Measurements from ENCODE around the gene DUOXA1.
"Not testable (repeated sequence)": the region's sequence is repeated elsewhere in the genome, so short reads cannot be mapped to it uniquely, and the experiment has no call there.

DUOXA1 gene

GRCh38 chr15:45087513-45087912 is 42.2 kb downstream of the DUOXA1 start:
- no peak for DNase-seq

DNA sequence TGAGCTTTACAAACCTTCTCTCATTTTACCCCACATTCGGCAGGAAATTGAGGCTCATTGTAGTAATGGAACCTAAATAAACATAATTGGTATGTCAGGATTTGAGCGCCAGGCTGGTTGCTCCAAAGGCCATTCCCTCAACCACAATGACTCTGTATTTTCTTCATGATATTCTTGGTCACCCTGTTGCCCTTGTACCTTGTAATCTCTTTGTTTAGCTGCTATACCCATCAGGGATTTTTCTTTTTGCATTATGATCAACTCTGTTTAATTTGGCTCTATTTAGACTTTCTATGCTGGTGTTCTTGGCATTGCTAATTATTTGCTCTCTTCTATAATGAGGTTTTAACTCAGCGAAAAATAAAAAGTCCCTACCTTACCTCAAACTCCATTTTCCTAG is 45.5 kb downstream of the DUOXA1 start:
- no peak for DNase-seq

GRCh38 chr15:45083223-45083622 is 46.5 kb downstream of the DUOXA1 start:
- no peak for DNase-seq

- not testable (repeated sequence) for DNase-seq
These were observed 47.3 kb downstream of the DUOXA1 start for GRCh38 chr15:45082412-45082811.

- not testable (repeated sequence) for DNase-seq
These were observed 49.1 kb downstream of the DUOXA1 start for GRCh38 chr15:45080593-45080992.

GRCh38 chr15:45079628-45080246 is 49.9 kb downstream of the DUOXA1 start:
- not testable (repeated sequence) for DNase-seq

DNA sequence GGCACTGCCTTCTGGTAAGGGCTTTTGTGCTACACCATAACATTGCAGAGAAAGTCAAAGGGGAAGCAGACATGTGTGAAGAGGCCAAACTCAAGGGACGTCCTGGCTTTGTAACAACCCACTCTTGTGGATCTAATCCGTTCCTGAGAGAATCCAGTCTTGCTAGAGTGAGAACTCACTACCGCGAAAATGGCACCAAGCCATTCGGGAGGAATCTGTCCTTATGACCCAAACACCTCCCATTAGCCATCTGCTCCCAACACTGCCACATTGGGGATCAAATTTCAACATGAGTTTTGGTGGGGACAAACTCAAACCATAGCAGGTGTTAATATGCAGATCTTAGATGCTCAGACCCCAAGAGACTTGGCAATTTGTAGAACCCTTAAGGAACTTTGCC is 50.5 kb downstream of the DUOXA1 start:
- not testable (repeated sequence) for DNase-seq

DNA sequence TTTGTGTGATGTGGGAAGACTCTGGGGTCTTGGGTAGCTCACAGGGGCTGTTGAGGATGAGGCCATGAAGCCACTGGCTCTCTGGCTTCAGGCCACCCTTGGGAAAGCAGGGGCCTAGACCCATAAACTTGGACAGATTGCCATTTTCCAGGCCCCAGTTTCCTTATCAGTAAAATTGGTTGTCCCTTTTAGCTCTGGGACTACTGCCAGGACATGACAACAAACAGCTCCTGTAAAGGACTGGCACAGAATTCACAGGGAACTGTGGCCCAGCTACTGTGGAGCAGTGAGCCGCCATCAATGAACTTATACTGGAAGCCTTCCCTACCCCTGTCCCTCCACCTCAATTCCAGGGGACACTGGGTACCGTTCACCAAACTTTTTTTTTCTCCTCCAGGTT is 52.3 kb downstream of the DUOXA1 start:
- not testable (repeated sequence) for DNase-seq

- DNase-seq = not testable (repeated sequence)
These were observed 54.0 kb downstream of the DUOXA1 start for GRCh38 chr15:45075440-45076320.

DNA sequence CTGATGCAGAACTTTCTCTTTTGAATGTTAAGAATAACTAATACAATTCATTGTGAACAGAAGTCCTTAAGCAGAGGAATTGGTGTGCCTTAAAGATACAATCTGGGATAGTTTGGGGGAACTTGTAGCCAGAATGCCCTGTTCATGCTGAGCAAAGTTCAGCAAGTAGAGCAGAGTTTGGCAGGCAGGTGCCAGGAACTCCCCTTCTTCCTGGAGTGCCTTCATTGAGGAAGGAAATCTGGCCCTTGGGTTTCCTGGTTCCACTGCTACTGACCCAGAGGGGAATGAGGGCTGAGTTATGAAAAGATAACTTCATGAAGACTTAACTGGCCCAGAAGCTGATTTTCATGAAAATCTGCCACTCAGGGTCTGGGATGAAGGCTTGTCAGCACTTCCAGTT is 56.1 kb downstream of the DUOXA1 start:
- not testable (repeated sequence) for DNase-seq

DNA sequence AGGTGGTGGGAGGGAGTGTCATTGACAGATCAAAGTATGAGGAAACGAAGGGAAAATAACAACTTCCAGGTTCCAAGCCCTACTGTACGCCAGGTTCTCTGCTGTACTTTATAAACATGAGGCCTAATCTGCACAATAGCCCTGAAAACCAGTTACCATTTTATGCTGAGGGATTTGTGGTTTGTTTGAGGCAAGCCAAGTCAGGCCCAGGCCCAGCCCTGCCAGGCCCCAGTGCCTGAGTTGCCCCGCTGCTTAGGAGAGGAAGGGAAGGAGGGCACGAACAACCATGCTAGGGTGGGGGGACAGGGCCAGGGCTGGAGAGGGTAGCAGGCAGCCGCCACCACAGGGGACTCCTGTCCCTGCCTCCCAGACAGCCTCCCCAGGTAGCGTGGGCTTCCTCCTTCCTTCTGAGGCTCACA is 59.7 kb downstream of the DUOXA1 start:
- DNase-seq = not testable (repeated sequence)
